Stomach smooth muscle (tissue), 2 donors: Measurements from ENCODE around the gene ANXA7.
"Not testable (repeated sequence)": the region's sequence is repeated elsewhere in the genome, so short reads cannot be mapped to it uniquely, and the experiment has no call there.

ENCODE experiments used
- H3K27ac ChIP-seq: one replicate; pipeline ENCODE4 v1.7.0; 2013; ENCODE audit warnings: mild to moderate bottlenecking, low read length, inconsistent platforms
- H3K27me3 ChIP-seq, 2 donors: one replicate each; pipeline ENCODE4 v1.7.0; 2013; ENCODE audit warnings: low read length in 2 of 2; ENCODE audit not compliant: insufficient read depth in 2 of 2, control insufficient read depth in 1 of 2
- H3K36me3 ChIP-seq, 2 donors: one replicate each; pipeline ENCODE4 v1.7.0; 2013; ENCODE audit warnings: low read length in 2 of 2; ENCODE audit not compliant: control insufficient read depth in 2 of 2, insufficient read depth in 2 of 2
- H3K4me1 ChIP-seq: one replicate; pipeline ENCODE4 v1.7.0; 2013; ENCODE audit warnings: low read length; ENCODE audit not compliant: control insufficient read depth, insufficient read depth
- H3K4me3 ChIP-seq, 2 donors: one replicate each; pipeline ENCODE4 v1.7.0; 2013; ENCODE audit warnings: low read length in 2 of 2
- H3K9ac ChIP-seq, 2 donors: one replicate each; pipeline ENCODE4 v1.7.0; 2013; ENCODE audit warnings: low read length in 2 of 2, mild to moderate bottlenecking in 1 of 2
- H3K9me3 ChIP-seq, 2 donors: one replicate each; pipeline ENCODE4 v1.7.0; 2013; ENCODE audit warnings: low read length in 2 of 2; ENCODE audit not compliant: control insufficient read depth in 2 of 2
- donor health status: healthy.
- donor health status: Pancreatic carcinoma.

ANXA7 gene

DNA sequence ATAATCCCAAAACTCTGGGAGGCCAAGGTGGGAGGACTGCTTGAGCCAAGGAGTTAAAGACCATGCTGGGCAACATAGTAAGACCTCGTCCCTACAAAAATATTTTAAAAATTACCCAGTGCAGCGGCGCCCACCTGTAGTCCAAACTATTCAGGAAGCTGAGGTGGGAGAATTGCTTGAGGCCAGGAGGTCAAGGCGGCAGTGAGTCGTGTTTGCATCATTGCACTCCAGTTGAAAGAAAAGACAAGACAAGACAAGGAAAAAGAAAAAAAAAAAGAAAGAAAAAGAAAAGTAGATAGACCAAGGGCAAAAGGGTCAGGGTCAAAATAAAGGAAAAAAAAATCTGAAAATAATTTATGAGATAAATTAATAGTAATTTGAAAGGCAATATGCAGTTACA, 5.8 kb downstream of the ANXA7 start:
- Histone ChIP-seq H3K9me3 (no peaks in the 10 kb centered on the region), H3K27me3 (no peaks in the 10 kb centered on the region), H3K27ac (no peak overlapping the region), H3K36me3 (no peaks in the 10 kb centered on the region), H3K9ac (no peak overlapping the region), H3K4me3 (no peak overlapping the region), H3K4me1 (peaks cover 5% of the 10 kb centered on the region)

DNA sequence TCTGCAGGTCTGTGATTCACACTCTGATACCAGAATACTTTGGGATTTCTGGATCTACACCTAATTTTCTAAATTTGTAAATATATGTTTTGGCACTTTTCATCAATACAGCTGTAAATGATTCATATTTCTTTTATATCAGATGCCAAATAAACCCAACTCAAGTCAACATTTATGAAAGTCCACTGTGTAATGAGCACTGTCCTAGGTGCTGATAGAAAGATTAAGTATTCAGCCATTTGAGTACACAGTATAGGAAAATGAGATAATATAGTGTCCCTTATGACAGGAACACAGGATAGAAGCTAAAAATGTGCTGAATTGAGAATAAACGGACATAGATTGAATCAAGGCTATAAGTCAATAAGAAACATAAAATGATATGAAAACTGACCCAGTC, 6.4 kb downstream of the ANXA7 start:
- Histone ChIP-seq H3K4me1 (no peaks in the 10 kb centered on the region), H3K36me3 (no peaks in the 10 kb centered on the region), H3K4me3 (no peak overlapping the region), H3K9me3 (no peaks in the 10 kb centered on the region), H3K27me3 (no peaks in the 10 kb centered on the region), H3K27ac (no peak overlapping the region), H3K9ac (no peak overlapping the region)

DNA sequence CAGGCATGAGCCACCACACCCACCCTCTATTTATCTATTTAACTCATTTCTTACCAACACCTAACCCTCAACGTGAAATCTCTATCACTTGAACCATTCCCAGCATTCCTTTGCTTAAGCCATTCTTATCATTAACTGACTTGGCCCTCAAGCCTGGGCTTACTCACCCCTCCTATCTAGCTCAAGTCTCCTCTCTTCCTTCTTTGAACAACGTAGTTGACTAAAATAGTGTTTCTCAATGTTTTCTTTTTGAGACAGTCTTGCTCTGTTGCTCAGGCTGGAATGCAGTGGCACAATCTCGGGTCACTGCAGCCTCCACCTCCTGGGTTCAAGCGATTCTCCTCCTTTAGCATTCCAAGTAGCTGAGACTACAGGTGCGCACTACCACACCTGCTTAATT, 7.0 kb downstream of the ANXA7 start:
- H3K27me3 ChIP-seq, result no peaks in the 10 kb centered on the region
- H3K27ac ChIP-seq, result no peak overlapping the region
- no peaks in the 10 kb centered on the region for H3K36me3 ChIP-seq
- no peaks in the 10 kb centered on the region for H3K9me3 ChIP-seq
- H3K9ac ChIP-seq, result no peak overlapping the region
- no peak overlapping the region for H3K4me3 ChIP-seq
- H3K4me1 ChIP-seq, result no peaks in the 10 kb centered on the region

DNA sequence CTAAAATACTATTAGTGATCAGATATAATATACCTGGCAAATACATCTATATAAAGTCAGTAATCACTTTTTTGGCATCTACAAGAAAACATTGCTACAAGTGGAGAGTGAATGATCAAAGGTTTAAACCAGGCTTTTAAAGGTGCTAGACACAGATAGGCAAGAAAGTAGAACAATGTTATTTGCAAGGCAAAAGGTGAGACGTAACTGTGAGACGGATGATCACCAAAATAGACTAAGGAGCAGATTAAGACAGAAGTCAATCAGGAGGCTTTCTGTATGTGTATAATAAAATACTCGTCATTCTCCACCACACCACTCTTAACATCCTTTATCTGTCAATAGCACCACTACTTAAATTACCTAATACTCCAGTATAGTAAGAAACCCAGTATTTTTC, 8.3 kb downstream of the ANXA7 start:
- H3K27ac ChIP-seq, result no peak overlapping the region

DNA sequence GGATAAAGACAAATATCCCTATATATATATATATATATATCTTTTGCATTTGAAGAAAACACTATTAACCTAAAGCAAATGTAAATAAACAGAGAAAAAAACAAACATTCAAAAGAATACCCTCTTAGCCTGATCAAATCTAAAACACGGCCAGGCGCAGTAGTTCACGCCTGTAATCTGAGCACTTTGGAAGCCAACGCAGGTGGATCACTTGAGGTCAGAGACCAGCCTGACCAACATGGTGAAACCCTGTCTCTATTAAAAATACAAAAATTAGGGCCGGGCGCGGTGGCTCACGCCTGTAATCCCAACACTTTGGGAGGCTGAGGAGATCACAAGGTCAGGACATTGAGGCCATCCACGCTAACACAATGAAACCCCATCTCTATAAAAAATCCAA, 9.2 kb downstream of the ANXA7 start:
- Histone ChIP-seq H3K4me1 (no peaks in the 10 kb centered on the region), H3K27ac (no peak overlapping the region)

More for the DNA sequence above, 8.3 kb downstream of the ANXA7 start:
- no peaks in the 10 kb centered on the region for H3K9me3 ChIP-seq
- H3K4me3 ChIP-seq, result no peak overlapping the region
- H3K4me1 ChIP-seq, result no peaks in the 10 kb centered on the region
- H3K9ac ChIP-seq, result no peak overlapping the region
- H3K36me3 ChIP-seq, result no peaks in the 10 kb centered on the region
- no peaks in the 10 kb centered on the region for H3K27me3 ChIP-seq

DNA sequence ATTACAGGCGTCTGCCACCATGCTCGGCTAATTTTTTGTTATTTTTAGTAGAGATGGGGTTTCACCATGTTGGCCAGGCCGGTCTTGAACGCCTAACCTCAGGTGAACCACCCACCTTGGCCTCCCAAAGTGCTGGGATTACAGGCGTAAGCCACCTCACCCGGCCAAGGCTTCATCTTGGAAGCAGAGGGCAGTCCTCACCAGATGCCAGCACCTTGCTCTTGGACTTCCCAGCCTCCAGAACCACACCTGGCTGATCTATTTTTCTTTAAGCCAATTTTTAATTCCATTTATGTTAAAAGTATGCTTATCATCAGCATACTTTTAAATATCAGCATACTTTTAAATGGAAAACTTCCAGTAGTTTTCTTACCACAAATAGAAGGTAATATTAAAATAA, 12.2 kb downstream of the ANXA7 start:
- peaks cover 11 to 13% of the 10 kb centered on the region in 2 donors for H3K36me3 ChIP-seq
- no peaks in the 10 kb centered on the region for H3K9me3 ChIP-seq
- no peak overlapping the region for H3K27ac ChIP-seq
- H3K4me3 ChIP-seq, result no peak overlapping the region
- no peaks in the 10 kb centered on the region for H3K27me3 ChIP-seq
- H3K9ac ChIP-seq, result no peak overlapping the region
- H3K4me1 ChIP-seq, result no peaks in the 10 kb centered on the region

More for the DNA sequence above, 9.2 kb downstream of the ANXA7 start:
- H3K36me3 ChIP-seq, result peaks cover 0 to 3% of the 10 kb centered on the region in 2 donors
- no peaks in the 10 kb centered on the region for H3K27me3 ChIP-seq
- H3K9ac ChIP-seq, result no peak overlapping the region
- no peaks in the 10 kb centered on the region for H3K9me3 ChIP-seq
- no peak overlapping the region for H3K4me3 ChIP-seq

DNA sequence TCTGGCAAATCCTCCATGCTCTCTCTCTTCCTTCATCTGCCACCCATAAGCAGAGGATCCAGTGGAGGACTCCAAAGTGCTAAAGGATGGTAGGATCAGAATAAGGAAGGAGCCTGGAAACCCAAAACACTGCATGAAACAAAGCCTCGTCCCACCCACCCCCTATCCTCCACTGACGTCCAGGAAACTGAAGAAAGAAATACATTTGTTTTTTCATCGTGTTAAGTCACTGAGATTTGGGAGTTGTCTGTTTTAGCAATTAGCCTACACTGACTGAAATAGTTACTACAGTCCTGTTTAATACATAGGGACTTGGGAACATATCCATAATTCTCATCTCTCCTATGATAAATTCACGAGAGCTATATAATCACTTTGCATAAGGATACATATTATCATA, 14.8 kb downstream of the ANXA7 start:
- H3K36me3 ChIP-seq, result peaks cover 23 to 24% of the 10 kb centered on the region in 2 donors
- no peak overlapping the region for H3K4me3 ChIP-seq
- H3K4me1 ChIP-seq, result no peaks in the 10 kb centered on the region
- H3K27me3 ChIP-seq, result no peaks in the 10 kb centered on the region
- H3K9ac ChIP-seq, result no peak overlapping the region
- no peaks in the 10 kb centered on the region for H3K9me3 ChIP-seq
- no peak overlapping the region for H3K27ac ChIP-seq

DNA sequence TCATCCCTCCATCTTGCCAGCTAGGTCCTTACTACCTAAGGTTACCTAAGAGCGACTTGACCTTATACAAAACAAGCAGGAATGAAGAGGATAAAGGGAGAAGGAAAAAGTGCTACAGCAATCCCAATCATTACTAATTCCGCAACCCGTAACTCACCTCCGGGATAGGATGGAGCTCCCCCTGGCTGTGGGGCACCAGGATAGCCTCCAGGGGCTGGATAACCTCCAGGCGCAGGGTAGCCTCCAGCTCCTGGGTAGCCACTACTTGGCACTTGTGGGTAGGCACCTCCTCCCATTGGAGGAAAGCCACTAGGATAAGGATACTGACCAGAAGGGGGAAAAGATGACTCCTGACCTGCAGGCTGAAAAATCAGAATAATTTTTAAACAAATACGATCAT, 15.8 kb downstream of the ANXA7 start:
- H3K27ac ChIP-seq, result no peak overlapping the region
- peaks cover 23 to 24% of the 10 kb centered on the region in 2 donors for H3K36me3 ChIP-seq
- H3K9me3 ChIP-seq, result no peaks in the 10 kb centered on the region
- no peak overlapping the region for H3K9ac ChIP-seq
- no peaks in the 10 kb centered on the region for H3K4me1 ChIP-seq
- no peak overlapping the region for H3K4me3 ChIP-seq
- no peaks in the 10 kb centered on the region for H3K27me3 ChIP-seq

DNA sequence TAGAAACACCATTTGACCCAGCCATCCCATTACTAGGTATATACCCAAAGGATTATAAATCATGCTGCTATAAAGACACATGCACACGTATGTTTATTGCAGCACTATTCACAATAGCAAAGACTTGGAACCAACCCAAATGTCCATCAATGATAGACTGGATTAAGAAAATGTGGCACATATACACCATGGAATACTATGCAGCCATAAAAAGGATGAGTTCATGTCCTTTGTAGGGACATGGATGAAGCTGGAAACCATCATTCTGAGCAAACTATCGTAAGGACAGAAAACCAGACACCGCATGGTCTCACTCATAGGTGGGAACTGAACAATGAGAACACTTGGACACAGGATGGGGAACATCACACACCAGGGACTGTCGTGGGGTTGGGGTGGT, 19.5 kb downstream of the ANXA7 start:
- not testable (repeated sequence) for H3K4me1 ChIP-seq, H3K27me3 ChIP-seq, H3K9ac ChIP-seq, H3K4me3 ChIP-seq, H3K9me3 ChIP-seq, H3K27ac ChIP-seq
- H3K36me3 ChIP-seq, result peaks cover 24 to 29% of the 10 kb centered on the region in 2 donors

DNA sequence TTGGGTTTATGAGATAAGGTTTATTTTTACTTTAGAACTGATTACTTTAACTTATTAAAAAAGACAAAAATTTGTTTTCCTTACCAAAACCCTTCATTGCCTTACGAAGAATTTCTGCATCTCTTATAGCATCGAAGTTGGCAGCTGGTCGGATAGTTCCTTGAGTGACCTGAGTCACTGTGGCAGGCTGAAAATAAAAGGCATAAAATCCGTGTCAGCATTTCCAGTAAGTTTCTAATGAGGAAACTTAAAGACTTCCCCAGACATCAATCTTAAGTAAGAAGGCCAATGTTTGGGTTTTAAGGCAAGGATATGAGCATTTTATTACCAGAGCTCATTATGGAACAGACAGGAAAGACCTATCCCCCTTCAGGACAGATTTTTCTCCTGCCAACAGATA, 25.6 kb downstream of the ANXA7 start:
- no peak overlapping the region for H3K27ac ChIP-seq
- H3K36me3 ChIP-seq, result peaks cover 30 to 34% of the 10 kb centered on the region in 2 donors
- no peak overlapping the region for H3K9ac ChIP-seq
- H3K9me3 ChIP-seq, result no peaks in the 10 kb centered on the region
- H3K4me1 ChIP-seq, result no peaks in the 10 kb centered on the region
- H3K4me3 ChIP-seq, result no peak overlapping the region
- no peaks in the 10 kb centered on the region for H3K27me3 ChIP-seq

DNA sequence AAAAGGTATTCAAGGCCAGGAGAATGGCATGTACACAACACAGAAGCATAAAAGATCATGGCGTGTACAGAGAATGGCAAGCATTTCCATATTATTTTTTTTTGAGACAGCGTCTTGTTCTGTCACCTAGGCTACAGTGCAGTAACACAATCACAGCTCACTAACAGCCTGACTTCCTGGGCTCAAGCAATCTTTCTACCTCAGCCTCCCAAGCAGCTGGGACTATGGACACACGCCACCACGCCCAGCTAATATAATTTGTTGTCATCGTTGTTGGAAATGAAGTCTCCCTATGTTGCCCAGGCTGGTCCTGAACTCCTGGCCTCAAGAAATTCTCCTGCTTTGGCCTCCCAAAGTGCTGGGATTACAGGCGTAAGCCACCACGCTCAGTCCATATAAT, 27.3 kb downstream of the ANXA7 start:
- no peaks in the 10 kb centered on the region for H3K9me3 ChIP-seq
- no peak overlapping the region for H3K27ac ChIP-seq
- no peaks in the 10 kb centered on the region for H3K4me1 ChIP-seq
- no peak overlapping the region for H3K9ac ChIP-seq
- peaks cover 41 to 42% of the 10 kb centered on the region in 2 donors for H3K36me3 ChIP-seq
- H3K4me3 ChIP-seq, result no peak overlapping the region
- H3K27me3 ChIP-seq, result no peaks in the 10 kb centered on the region
